ENCODE data around the gene SUN5. TPM values are rescaled to one million over a fixed set of nuclear protein-coding genes. Genes with fewer than 3 reads are reported as not detected.

SUN5 gene
- total and polyA plus RNA-seq, 4 donors: not detected

DNA sequence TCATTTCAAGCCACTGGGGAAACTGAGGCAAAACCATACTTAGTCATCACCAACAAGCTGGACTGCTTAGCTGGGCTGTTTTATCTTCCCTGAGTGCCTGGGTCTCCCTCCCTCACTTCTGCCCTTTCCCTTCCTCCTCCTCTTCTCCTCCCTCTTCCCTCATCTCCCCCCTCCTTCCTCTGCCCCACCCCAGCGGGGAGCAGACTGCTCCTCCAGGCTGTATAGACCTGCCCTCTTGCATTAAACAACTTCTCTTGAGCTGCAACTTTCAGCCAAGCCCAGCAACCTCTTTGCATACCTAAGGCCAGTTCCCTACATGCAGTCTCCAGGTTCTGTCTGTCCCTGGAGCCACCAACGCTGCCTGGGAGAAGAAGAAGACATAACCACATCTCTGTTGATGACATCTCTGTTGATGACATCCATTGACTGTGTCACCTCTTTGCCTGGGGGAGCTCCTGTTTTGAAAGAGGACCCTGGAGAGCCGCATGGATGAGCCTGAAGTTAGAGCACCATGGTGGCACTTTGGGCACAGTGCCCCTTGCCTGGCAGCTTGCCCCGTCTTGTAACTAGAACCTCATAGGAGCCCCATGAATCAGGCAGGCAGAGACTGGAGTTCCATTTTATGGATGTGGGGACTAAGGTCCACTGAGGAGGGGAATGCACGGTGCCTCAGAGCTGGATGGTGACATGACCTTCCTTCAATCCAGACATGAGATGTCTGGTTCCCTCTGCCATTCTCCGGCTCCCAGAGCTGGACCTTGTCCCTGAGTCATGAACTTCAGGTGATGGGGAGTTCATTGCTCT is 19.4 kb upstream of the SUN5 start:
- DNase-seq (ENCODE audit: low spot score): no peak
- WGBS: 72% methylated on average over 6 of the region's 6 CpGs
- Histone ChIP-seq H3K4me1 (ENCODE audit: control insufficient read depth in 4 of 4, insufficient read depth in 4 of 4, low read length in 3 of 4) (no peaks in the 10 kb centered on the region), H3K27ac (ENCODE audit: low read depth in 1 of 2, low read length in 2 of 2) (no peak overlapping the region), H3K9ac (ENCODE audit: low read depth in 1 of 2, low read length in 2 of 2) (no peak overlapping the region), H3K27me3 (ENCODE audit: control insufficient read depth in 4 of 4, insufficient read depth in 4 of 4, low read length in 3 of 4) (peaks cover 0 to 2% (median 0%) of the 10 kb centered on the region in 4 donors), H3K4me3 (ENCODE audit: low read depth in 1 of 3, low read length in 3 of 3) (no peak overlapping the region), H3K9me3 (ENCODE audit: control insufficient read depth in 4 of 4, low read length in 3 of 4) (no peaks in the 10 kb centered on the region), H3K36me3 (ENCODE audit: control insufficient read depth in 4 of 4, insufficient read depth in 3 of 4, low read depth in 1 of 4, low read length in 3 of 4) (no peaks in the 10 kb centered on the region)
- TF ChIP-seq TAF1 (conservative IDR thresholded peaks at IDR 0.05) (no peak), JUND (IDR thresholded peaks at IDR 0.05) (no peak), FOXA2 (IDR thresholded peaks at IDR 0.05) (no peak), NR2F2 (IDR thresholded peaks at IDR 0.05) (no peak)
- TF ChIP-seq, protein P1, sequence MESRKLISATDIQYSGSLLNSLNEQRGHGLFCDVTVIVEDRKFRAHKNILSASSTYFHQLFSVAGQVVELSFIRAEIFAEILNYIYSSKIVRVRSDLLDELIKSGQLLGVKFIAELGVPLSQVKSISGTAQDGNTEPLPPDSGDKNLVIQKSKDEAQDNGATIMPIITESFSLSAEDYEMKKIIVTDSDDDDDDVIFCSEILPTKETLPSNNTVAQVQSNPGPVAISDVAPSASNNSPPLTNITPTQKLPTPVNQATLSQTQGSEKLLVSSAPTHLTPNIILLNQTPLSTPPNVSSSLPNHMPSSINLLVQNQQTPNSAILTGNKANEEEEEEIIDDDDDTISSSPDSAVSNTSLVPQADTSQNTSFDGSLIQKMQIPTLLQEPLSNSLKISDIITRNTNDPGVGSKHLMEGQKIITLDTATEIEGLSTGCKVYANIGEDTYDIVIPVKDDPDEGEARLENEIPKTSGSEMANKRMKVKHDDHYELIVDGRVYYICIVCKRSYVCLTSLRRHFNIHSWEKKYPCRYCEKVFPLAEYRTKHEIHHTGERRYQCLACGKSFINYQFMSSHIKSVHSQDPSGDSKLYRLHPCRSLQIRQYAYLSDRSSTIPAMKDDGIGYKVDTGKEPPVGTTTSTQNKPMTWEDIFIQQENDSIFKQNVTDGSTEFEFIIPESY (IDR thresholded peaks at IDR 0.05): no peak

DNA sequence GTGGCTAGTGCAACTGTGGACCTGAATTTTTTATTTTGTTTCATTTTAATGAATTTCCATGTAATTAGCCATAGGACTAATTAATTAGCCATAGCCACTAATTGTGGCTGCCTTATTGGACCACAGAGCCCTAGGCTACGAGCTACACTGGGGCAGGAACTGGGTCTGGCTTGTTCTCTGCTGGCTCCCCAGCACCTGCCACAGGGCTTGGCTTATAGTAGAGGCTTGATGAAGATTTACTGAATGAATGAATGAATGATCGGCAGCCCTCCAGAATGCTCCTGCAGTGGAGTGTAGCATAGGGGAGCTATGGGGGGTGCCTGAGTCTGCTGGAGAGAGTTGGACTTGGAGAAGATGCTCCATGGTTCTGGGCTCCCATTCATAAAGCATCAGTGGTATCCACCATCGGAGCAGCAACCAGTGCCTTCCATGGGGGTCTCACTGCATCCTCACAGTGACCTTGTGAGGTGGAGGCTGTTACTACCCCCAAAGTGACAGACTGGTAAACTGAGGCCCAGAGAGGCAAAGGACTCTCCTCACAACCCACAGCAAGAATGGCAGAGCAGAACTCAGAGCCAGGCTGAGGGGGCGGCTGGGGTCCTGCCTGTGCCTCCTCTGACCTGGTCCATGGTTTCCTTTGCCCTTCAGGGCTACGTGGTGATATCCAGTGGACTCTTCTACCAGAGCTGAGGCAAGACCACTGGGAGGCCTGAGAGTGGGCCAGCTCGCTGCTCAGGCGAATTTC is 18.6 kb upstream of the SUN5 start:
- Histone ChIP-seq H3K27ac (ENCODE audit: low read depth in 1 of 2, low read length in 2 of 2) (no peak overlapping the region), H3K27me3 (ENCODE audit: control insufficient read depth in 4 of 4, insufficient read depth in 4 of 4, low read length in 3 of 4) (peaks cover 0 to 2% (median 0%) of the 10 kb centered on the region in 4 donors), H3K9me3 (ENCODE audit: control insufficient read depth in 4 of 4, low read length in 3 of 4) (no peaks in the 10 kb centered on the region), H3K4me1 (ENCODE audit: control insufficient read depth in 4 of 4, insufficient read depth in 4 of 4, low read length in 3 of 4) (no peaks in the 10 kb centered on the region), H3K4me3 (ENCODE audit: low read depth in 1 of 3, low read length in 3 of 3) (no peak overlapping the region), H3K36me3 (ENCODE audit: control insufficient read depth in 4 of 4, insufficient read depth in 3 of 4, low read depth in 1 of 4, low read length in 3 of 4) (no peaks in the 10 kb centered on the region), H3K9ac (ENCODE audit: low read depth in 1 of 2, low read length in 2 of 2) (no peak overlapping the region)
- DNase-seq (ENCODE audit: low spot score): no peak
- no peak for TF ChIP-seq HNF4G (IDR thresholded peaks at IDR 0.05)
- TF ChIP-seq TAF1 (conservative IDR thresholded peaks at IDR 0.05): no peak
- TF ChIP-seq, protein P2, sequence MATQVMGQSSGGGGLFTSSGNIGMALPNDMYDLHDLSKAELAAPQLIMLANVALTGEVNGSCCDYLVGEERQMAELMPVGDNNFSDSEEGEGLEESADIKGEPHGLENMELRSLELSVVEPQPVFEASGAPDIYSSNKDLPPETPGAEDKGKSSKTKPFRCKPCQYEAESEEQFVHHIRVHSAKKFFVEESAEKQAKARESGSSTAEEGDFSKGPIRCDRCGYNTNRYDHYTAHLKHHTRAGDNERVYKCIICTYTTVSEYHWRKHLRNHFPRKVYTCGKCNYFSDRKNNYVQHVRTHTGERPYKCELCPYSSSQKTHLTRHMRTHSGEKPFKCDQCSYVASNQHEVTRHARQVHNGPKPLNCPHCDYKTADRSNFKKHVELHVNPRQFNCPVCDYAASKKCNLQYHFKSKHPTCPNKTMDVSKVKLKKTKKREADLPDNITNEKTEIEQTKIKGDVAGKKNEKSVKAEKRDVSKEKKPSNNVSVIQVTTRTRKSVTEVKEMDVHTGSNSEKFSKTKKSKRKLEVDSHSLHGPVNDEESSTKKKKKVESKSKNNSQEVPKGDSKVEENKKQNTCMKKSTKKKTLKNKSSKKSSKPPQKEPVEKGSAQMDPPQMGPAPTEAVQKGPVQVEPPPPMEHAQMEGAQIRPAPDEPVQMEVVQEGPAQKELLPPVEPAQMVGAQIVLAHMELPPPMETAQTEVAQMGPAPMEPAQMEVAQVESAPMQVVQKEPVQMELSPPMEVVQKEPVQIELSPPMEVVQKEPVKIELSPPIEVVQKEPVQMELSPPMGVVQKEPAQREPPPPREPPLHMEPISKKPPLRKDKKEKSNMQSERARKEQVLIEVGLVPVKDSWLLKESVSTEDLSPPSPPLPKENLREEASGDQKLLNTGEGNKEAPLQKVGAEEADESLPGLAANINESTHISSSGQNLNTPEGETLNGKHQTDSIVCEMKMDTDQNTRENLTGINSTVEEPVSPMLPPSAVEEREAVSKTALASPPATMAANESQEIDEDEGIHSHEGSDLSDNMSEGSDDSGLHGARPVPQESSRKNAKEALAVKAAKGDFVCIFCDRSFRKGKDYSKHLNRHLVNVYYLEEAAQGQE (IDR thresholded peaks at IDR 0.05): no peak
- TF ChIP-seq RXRA (IDR thresholded peaks at IDR 0.05): no peak
- TF ChIP-seq HNF4A (conservative IDR thresholded peaks at IDR 0.05): no peak
- TF ChIP-seq GABPA (IDR thresholded peaks at IDR 0.05 in 1 of 2, conservative IDR thresholded peaks at IDR 0.05 in 1 of 2): no peak
- TF ChIP-seq FOXA2 (IDR thresholded peaks at IDR 0.05): no peak
- TF ChIP-seq RAD21 (IDR thresholded peaks at IDR 0.05): no peak
- TF ChIP-seq, protein P3, sequence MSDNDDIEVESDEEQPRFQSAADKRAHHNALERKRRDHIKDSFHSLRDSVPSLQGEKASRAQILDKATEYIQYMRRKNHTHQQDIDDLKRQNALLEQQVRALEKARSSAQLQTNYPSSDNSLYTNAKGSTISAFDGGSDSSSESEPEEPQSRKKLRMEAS (IDR thresholded peaks at IDR 0.05): no peak
- TF ChIP-seq SP1 (IDR thresholded peaks at IDR 0.05): no peak
- TF ChIP-seq, protein P4, sequence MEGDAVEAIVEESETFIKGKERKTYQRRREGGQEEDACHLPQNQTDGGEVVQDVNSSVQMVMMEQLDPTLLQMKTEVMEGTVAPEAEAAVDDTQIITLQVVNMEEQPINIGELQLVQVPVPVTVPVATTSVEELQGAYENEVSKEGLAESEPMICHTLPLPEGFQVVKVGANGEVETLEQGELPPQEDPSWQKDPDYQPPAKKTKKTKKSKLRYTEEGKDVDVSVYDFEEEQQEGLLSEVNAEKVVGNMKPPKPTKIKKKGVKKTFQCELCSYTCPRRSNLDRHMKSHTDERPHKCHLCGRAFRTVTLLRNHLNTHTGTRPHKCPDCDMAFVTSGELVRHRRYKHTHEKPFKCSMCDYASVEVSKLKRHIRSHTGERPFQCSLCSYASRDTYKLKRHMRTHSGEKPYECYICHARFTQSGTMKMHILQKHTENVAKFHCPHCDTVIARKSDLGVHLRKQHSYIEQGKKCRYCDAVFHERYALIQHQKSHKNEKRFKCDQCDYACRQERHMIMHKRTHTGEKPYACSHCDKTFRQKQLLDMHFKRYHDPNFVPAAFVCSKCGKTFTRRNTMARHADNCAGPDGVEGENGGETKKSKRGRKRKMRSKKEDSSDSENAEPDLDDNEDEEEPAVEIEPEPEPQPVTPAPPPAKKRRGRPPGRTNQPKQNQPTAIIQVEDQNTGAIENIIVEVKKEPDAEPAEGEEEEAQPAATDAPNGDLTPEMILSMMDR (IDR thresholded peaks at IDR 0.05; ENCODE audit: low read depth, low read length, missing input control): no peak
- TF ChIP-seq, protein P1 (IDR thresholded peaks at IDR 0.05): no peak
- no peak for TF ChIP-seq JUND (IDR thresholded peaks at IDR 0.05)
- TF ChIP-seq, protein P5, sequence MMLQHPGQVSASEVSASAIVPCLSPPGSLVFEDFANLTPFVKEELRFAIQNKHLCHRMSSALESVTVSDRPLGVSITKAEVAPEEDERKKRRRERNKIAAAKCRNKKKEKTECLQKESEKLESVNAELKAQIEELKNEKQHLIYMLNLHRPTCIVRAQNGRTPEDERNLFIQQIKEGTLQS (IDR thresholded peaks at IDR 0.05): no peak
- TF ChIP-seq NR2F2 (IDR thresholded peaks at IDR 0.05): no peak
- 82% methylated on average over 7 of the region's 7 CpGs for WGBS
